Gastrocnemius medialis (tissue), 4 donors: ENCODE data around the gene CTPS2. TPM values are rescaled to one million over a fixed set of nuclear protein-coding genes. Genes with fewer than 3 reads are reported as not detected.
"Not testable (repeated sequence)": the region's sequence is repeated elsewhere in the genome, so short reads cannot be mapped to it uniquely, and the experiment has no call there.

ENCODE experiments used
- ATAC-seq, 2 donors: fragments of 150-250 bp; one replicate each; pipeline ENCODE4 v1.9.1; 2016
- DNase-seq, 2 donors: peaks; one replicate each; pipeline ENCODE4 v3.0.0-alpha.2; 2019
- H3K27ac ChIP-seq, 4 donors: fragments of 200-600 bp; sonication (generic); 1 replicate in 1 of 4; 2 replicates in 3 of 4; pipeline ENCODE4 v1.5.1; 2016 to 2018; ENCODE audit warnings: mild to moderate bottlenecking in 2 of 4, moderate library complexity in 1 of 4
- H3K27me3 ChIP-seq, 3 donors: fragments of 200-600 bp; sonication (generic) in 2 of 3; 1 replicate in 1 of 3; 2 replicates in 2 of 3; pipeline versions ENCODE4 v1.5.1 to v1.6.0; 2016 to 2019; ENCODE audit warnings: mild to moderate bottlenecking in 1 of 3, moderate library complexity in 1 of 3
- H3K36me3 ChIP-seq, 2 donors: fragments of 200-600 bp; sonication (generic) in 1 of 2; one replicate each; pipeline ENCODE4 v1.5.1; 2017 to 2018
- H3K4me1 ChIP-seq, 2 donors: fragments of 200-600 bp; sonication (generic) in 1 of 2; one replicate each; pipeline ENCODE4 v1.5.1; 2016 to 2017; ENCODE audit warnings: mild to moderate bottlenecking in 2 of 2
- H3K4me3 ChIP-seq, 4 donors: fragments of 200-600 bp; sonication (generic) in 3 of 4; 1 replicate in 1 of 4; 2 replicates in 3 of 4; pipeline ENCODE4 v1.5.1; 2016 to 2019; ENCODE audit warnings: mild to moderate bottlenecking in 2 of 4
- H3K9me3 ChIP-seq, 3 donors: fragments of 200-600 bp; sonication (generic) in 2 of 3; 1 replicate in 1 of 3; 2 replicates in 2 of 3; pipeline ENCODE4 v1.5.1; 2016 to 2019
- POLR2A ChIP-seq, 2 donors: fragments of 450-650 bp; IDR thresholded peaks; one replicate each; pipeline ENCODE4 v1.6.1; 2017; ENCODE audit warnings: antibody characterized with exemption in 2 of 2, mild to moderate bottlenecking in 2 of 2, moderate library complexity in 2 of 2
- in situ Hi-C, 4 donors: fragments of 200-750 bp; cut with MboI; loops; one replicate each; pipeline versions ENCODE4 v1.15.0 to v1.8.0; 2017; ENCODE audit warnings: low sequenced_read_pairs in 4 of 4
- intact Hi-C: fragments of 100-400 bp; cut with DNase I; formaldehyde crosslinking; loops from one replicate; pipeline ENCODE4 v1.15.1; 2023; ENCODE audit warnings: low total_unique reads
- total RNA-seq, 4 donors: library from RNA; depleted of rRNA; stranded (reverse); fragments of >200 nt; gene quantifications; one replicate each; pipeline versions ENCODE4 v1.1.0 to v1.2.3, GENCODE V29; 2016
- TF ChIP-seq, protein P1 (sequence below), 5 experiments: fragments of 450-650 bp in 3 of 5; fragments of 200-600 bp in 2 of 5; sonication (generic) in 2 of 5; IDR thresholded peaks in 4 of 5; conservative IDR thresholded peaks in 1 of 5; 1 replicate in 4 of 5; 2 replicates in 1 of 5; pipeline ENCODE4 v1.5.1; 2016 to 2019; ENCODE audit warnings: antibody characterized with exemption in 5 of 5, mild to moderate bottlenecking in 3 of 5, moderate library complexity in 3 of 5

The CTPS2 gene
- total RNA-seq, 4 donors from 2014 or later: 2.0 to 3.8 (median 2.8) TPM

DNA sequence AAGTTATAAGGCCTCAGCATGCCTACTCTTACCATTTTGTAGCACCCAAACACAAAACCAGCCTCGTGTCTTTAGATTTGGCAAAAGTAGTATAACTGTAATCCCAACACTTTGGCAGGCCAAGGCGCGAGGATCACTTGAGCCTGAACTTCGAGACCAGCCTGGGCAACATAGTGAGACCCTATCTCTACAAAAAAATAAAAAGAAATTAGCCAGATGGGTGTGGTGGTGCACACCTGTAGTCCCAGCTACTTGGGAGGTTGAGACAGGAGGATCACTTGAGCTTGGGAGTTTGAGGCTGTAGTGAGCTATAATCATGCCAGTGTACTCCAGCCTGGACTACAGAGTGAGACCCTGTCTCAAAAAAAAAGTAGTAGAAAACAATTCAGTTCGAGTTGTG, 24.6 kb upstream of the CTPS2 start:
- no peak for ATAC-seq
- DNase-seq: no peak
- H3K4me3 ChIP-seq: no peak overlapping the region
- H3K9me3 ChIP-seq: no peaks in the 10 kb centered on the region
- intact Hi-C loops: no loop called here
- no peak overlapping the region for H3K27ac ChIP-seq
- no peaks in the 10 kb centered on the region for H3K4me1 ChIP-seq
- in situ Hi-C loops: no loop called here
- TF ChIP-seq, protein P1, sequence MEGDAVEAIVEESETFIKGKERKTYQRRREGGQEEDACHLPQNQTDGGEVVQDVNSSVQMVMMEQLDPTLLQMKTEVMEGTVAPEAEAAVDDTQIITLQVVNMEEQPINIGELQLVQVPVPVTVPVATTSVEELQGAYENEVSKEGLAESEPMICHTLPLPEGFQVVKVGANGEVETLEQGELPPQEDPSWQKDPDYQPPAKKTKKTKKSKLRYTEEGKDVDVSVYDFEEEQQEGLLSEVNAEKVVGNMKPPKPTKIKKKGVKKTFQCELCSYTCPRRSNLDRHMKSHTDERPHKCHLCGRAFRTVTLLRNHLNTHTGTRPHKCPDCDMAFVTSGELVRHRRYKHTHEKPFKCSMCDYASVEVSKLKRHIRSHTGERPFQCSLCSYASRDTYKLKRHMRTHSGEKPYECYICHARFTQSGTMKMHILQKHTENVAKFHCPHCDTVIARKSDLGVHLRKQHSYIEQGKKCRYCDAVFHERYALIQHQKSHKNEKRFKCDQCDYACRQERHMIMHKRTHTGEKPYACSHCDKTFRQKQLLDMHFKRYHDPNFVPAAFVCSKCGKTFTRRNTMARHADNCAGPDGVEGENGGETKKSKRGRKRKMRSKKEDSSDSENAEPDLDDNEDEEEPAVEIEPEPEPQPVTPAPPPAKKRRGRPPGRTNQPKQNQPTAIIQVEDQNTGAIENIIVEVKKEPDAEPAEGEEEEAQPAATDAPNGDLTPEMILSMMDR (IDR thresholded peaks at IDR 0.05 in 4 of 5, conservative IDR thresholded peaks at IDR 0.05 in 1 of 5): no peak
- no peak for TF ChIP-seq POLR2A (IDR thresholded peaks at IDR 0.05)
- peaks cover 0 to 50% of the 10 kb centered on the region in 2 donors for H3K36me3 ChIP-seq
- no peaks in the 10 kb centered on the region for H3K27me3 ChIP-seq

DNA sequence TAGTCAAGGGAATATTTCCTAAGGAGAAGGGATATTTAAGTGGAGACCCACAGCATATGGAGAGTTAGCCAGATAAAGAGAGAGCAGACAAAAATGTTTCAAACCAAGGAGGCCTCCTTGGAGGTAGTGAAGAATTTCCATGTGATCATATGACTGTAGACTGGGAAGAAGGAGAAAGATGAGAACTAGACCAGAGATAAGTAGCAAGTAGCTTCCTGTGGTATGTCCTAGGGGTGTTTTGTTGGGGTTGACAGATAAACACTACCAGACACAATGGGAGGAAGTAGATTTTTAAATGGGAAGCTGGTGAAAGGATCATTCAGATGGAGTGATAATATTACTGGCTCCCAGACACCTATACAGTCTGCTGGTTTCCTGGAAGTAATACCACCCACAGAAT, 20.5 kb upstream of the CTPS2 start:
- no peaks in the 10 kb centered on the region for H3K4me1 ChIP-seq
- H3K27ac ChIP-seq: no peak overlapping the region
- no peaks in the 10 kb centered on the region for H3K27me3 ChIP-seq
- TF ChIP-seq, protein P1 (IDR thresholded peaks at IDR 0.05 in 4 of 5, conservative IDR thresholded peaks at IDR 0.05 in 1 of 5): no peak
- no peak for TF ChIP-seq POLR2A (IDR thresholded peaks at IDR 0.05)
- intact Hi-C loops (no loop called here), in situ Hi-C loops (no loop called here)
- no peak for ATAC-seq
- H3K36me3 ChIP-seq: peaks cover 0 to 27% of the 10 kb centered on the region in 2 donors
- no peak for DNase-seq
- H3K4me3 ChIP-seq: no peak overlapping the region
- no peaks in the 10 kb centered on the region for H3K9me3 ChIP-seq

DNA sequence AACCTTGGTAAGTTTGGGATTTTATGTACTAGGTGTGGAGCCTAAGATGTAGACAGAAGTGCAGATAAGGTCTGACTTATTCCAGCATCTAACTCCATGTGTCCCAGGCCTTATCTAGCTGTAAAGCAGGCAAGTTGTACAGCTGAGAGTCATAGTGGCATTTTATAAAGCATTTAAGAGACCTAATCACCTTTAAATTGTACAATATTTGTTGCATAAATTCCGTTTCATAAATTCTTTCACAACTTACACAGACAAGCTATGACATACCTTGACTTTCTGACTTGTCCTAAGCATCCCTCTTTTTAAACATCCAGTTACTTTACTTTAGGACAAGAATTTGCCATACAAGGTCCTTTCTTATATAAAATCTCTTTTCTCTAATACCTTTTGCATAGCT, 18.0 kb upstream of the CTPS2 start:
- Histone ChIP-seq H3K27me3 (no peaks in the 10 kb centered on the region), H3K9me3 (no peaks in the 10 kb centered on the region), H3K27ac (no peak overlapping the region), H3K4me3 (no peak overlapping the region), H3K4me1 (peaks cover 10 to 19% of the 10 kb centered on the region in 2 donors), H3K36me3 (peaks cover 0 to 1% of the 10 kb centered on the region in 2 donors)
- DNase-seq (no peak), ATAC-seq (no peak)
- TF ChIP-seq, protein P1 (IDR thresholded peaks at IDR 0.05 in 4 of 5, conservative IDR thresholded peaks at IDR 0.05 in 1 of 5): no peak
- no peak for TF ChIP-seq POLR2A (IDR thresholded peaks at IDR 0.05)
- intact Hi-C loops: no loop called here
- in situ Hi-C loops: no loop called here

DNA sequence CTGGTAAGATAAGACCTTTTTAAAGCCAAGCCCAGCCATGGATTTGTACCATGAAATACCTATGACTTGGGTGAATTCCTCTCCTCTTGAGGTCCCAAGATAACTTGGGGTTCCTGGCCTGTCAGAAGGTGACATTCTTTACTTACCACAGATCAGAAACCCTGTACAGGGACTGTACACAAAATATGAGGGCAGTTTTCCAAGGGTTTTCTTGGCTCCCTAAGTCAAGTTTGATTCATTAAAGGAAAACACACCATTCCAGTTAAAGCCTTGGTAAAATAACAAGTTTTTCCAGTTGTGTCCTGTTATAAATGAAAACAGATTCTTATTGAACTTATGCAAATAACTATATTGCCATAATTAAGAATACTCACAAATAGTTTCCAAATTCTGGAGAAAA, 15.2 kb upstream of the CTPS2 start:
- DNase-seq (no peak), ATAC-seq (no peak)
- Histone ChIP-seq H3K4me3 (no peak overlapping the region), H3K9me3 (no peaks in the 10 kb centered on the region), H3K36me3 (no peaks in the 10 kb centered on the region), H3K27ac (peak overlapping the region; percentile 73 to 95 (median 78)), H3K4me1 (peaks cover 10 to 26% of the 10 kb centered on the region in 2 donors), H3K27me3 (no peaks in the 10 kb centered on the region)
- intact Hi-C loops (no loop called here), in situ Hi-C loops (loop anchor here in 1 of 4 donors (10.0 kb wide), 1 partner anchor 57 kb away; the partner anchor contains the start of gene TXLNG)
- no peak for TF ChIP-seq POLR2A (IDR thresholded peaks at IDR 0.05)
- TF ChIP-seq, protein P1 (IDR thresholded peaks at IDR 0.05 in 4 of 5, conservative IDR thresholded peaks at IDR 0.05 in 1 of 5): no peak

DNA sequence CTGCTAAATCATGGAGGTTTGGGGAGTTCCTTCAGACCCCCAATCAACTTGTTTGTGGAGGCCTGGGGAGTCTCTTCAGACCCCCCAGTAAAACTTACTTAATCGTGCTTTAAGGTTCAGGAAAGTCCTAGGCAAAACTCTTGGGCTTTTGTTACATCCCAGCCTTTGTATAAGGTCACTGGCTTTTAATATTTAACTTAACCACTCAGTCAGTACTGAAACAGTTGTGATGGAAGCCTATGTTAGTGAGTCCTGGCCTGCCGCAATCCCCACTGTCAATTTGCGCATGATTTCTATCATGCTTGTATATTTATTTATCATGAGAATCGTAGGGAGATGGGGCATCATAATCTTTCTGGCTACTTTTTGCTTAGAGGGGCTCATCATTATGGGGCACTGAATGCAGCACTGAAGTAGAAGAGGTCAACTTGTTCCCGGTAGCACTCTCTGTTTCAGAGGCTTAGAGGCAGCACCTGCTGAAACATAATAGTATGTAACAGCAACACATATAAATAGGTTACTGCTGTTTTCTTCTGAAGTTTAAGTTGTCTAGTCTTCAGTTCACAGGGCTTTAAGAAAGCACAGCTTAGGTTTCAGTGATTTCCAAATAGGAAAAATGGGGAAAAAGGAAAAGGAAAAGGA, 14.0 kb upstream of the CTPS2 start:
- H3K36me3 ChIP-seq, H3K9me3 ChIP-seq, intact Hi-C loops, H3K4me3 ChIP-seq, H3K27me3 ChIP-seq: not testable (repeated sequence)
- in situ Hi-C loops: loop anchor here in 1 of 4 donors (10.0 kb wide), 1 partner anchor 58 kb away; the partner anchor contains the start of gene TXLNG
- DNase-seq: peak in 1 of 2 donors; percentile 5
- Histone ChIP-seq H3K4me1 (peaks cover 10 to 32% of the 10 kb centered on the region in 2 donors), H3K27ac (peak overlapping the region; percentile 73 to 95 (median 78))
- ATAC-seq: peak; percentile 96
